HepG2 (cell line): ENCODE data around the gene WNK1.

Experiments used
- FOXM1 ChIP-seq: sonication (generic); formaldehyde crosslinking; IDR thresholded peaks from 2 replicates; pipeline ENCODE4 v1.5.0; 2020; ENCODE audit warnings: missing genetic modification reagents
- MYNN ChIP-seq: sonication (generic); formaldehyde crosslinking; IDR thresholded peaks from 2 replicates; pipeline ENCODE4 v1.4.0; 2020; ENCODE audit warnings: mild to moderate bottlenecking, low read depth, missing genetic modification reagents
- NR3C1 ChIP-seq: sonication (generic); formaldehyde crosslinking; IDR thresholded peaks from 2 replicates; pipeline ENCODE4 v1.4.0; 2020; ENCODE audit warnings: missing genetic modification reagents
- POLR2A ChIP-seq, 2 experiments: IDR thresholded peaks; 2 replicates each; pipeline ENCODE4 v1.6.1; 2011; ENCODE audit warnings: low read depth in 2 of 2, low read length in 2 of 2, mild to moderate bottlenecking in 1 of 2, moderate library complexity in 1 of 2; ENCODE audit not compliant: insufficient read depth in 1 of 2
- POLR2AphosphoS5 ChIP-seq: IDR thresholded peaks from 2 replicates; pipeline ENCODE4 v1.6.1; 2012; ENCODE audit warnings: low read depth, low read length
- RAD21 ChIP-seq: fragments of 450-650 bp; formaldehyde crosslinking; IDR thresholded peaks from 2 replicates; pipeline ENCODE4 v1.5.0; 2020; ENCODE audit warnings: mild to moderate bottlenecking
- SETDB1 ChIP-seq: sonication (generic); formaldehyde crosslinking; IDR thresholded peaks from 2 replicates; pipeline ENCODE4 v1.5.1; 2020; ENCODE audit warnings: missing genetic modification reagents, mild to moderate bottlenecking, borderline replicate concordance
- SNRNP70 ChIP-seq: fragments of 200-400 bp; formaldehyde crosslinking; IDR thresholded peaks from 2 replicates; pipeline ENCODE4 v1.6.1; 2017; ENCODE audit warnings: mild to moderate bottlenecking, low read depth, low read length, moderate library complexity
- TBP ChIP-seq: sonication (generic); formaldehyde crosslinking; IDR thresholded peaks from 2 replicates; pipeline ENCODE4 v1.5.0; 2020; ENCODE audit warnings: missing genetic modification reagents
- TCF7L2 ChIP-seq: IDR thresholded peaks from 2 replicates; pipeline ENCODE4 v1.6.1; 2011; ENCODE audit warnings: mild to moderate bottlenecking, low read depth, low read length, moderate library complexity
- ZNF468 ChIP-seq: sonication (generic); formaldehyde crosslinking; IDR thresholded peaks from 2 replicates; pipeline ENCODE4 v1.8.0; 2022; ENCODE audit warnings: mild to moderate bottlenecking, moderate library complexity, missing genetic modification reagents
- ZNF614 ChIP-seq: IDR thresholded peaks from 2 replicates; pipeline ENCODE4 v1.6.1; 2018; ENCODE audit warnings: missing biosample characterization, missing genetic modification reagents, inconsistent platforms, borderline replicate concordance
- TF ChIP-seq, protein P1 (sequence below): sonication (generic); formaldehyde crosslinking; IDR thresholded peaks from 2 replicates; pipeline ENCODE4 v1.4.0; 2020; ENCODE audit warnings: mild to moderate bottlenecking, missing genetic modification reagents
- TF ChIP-seq, protein P2 (sequence below): sonication (generic); formaldehyde crosslinking; IDR thresholded peaks from 2 replicates; pipeline ENCODE4 v1.5.0; 2020; ENCODE audit warnings: mild to moderate bottlenecking, missing genetic modification reagents, moderate library complexity

DNA sequence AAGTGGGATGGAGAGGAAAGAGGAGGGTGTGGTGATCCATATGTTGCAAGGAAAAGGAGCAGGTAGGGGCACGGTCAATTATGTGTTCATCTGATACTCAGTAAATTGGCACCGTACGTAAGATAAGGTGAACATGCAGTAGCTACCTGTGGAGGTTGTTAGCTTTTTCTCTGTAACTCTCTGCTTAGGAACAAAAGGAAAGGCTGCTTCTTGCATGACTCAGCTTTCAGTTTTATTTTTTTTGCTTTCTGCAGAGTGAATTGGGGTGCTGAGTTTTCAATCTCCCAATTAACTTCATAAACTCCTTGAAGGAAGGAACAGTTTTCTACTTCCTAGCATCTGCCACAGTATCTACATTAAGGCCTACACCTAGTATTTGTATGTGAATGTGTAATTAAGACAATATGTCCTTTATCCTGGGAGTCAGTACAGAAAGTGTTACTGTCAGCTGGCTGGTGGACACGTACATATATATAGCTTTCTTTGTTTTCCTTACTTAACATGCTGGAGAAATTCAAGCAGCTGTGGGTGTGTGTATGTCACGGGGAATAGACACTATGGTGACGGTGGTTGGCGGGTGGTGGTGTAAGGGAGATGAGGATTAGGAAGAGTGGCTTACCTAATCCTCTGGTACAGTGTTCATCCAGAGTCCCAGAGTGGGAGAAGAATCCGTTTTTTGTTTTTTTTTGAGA, 40.1 kb upstream of the WNK1 start:
- TF ChIP-seq, protein P1, sequence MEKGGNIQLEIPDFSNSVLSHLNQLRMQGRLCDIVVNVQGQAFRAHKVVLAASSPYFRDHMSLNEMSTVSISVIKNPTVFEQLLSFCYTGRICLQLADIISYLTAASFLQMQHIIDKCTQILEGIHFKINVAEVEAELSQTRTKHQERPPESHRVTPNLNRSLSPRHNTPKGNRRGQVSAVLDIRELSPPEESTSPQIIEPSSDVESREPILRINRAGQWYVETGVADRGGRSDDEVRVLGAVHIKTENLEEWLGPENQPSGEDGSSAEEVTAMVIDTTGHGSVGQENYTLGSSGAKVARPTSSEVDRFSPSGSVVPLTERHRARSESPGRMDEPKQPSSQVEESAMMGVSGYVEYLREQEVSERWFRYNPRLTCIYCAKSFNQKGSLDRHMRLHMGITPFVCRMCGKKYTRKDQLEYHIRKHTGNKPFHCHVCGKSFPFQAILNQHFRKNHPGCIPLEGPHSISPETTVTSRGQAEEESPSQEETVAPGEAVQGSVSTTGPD (CRISPR knock-in tag): no peak
- no peak for TF ChIP-seq TCF7L2
- TF ChIP-seq, protein P2, sequence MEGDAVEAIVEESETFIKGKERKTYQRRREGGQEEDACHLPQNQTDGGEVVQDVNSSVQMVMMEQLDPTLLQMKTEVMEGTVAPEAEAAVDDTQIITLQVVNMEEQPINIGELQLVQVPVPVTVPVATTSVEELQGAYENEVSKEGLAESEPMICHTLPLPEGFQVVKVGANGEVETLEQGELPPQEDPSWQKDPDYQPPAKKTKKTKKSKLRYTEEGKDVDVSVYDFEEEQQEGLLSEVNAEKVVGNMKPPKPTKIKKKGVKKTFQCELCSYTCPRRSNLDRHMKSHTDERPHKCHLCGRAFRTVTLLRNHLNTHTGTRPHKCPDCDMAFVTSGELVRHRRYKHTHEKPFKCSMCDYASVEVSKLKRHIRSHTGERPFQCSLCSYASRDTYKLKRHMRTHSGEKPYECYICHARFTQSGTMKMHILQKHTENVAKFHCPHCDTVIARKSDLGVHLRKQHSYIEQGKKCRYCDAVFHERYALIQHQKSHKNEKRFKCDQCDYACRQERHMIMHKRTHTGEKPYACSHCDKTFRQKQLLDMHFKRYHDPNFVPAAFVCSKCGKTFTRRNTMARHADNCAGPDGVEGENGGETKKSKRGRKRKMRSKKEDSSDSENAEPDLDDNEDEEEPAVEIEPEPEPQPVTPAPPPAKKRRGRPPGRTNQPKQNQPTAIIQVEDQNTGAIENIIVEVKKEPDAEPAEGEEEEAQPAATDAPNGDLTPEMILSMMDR (CRISPR knock-in tag): no peak
- no peak for TF ChIP-seq POLR2AphosphoS5
- no peak for TF ChIP-seq ZNF614
- no peak for TF ChIP-seq FOXM1 (CRISPR knock-in tag)
- no peak for TF ChIP-seq ZNF468
- no peak for TF ChIP-seq POLR2A (IDR thresholded peaks at IDR 0.05; ENCODE audit: insufficient read depth in 1 of 2, low read depth in 2 of 2, low read length in 2 of 2)
- TF ChIP-seq TBP (CRISPR knock-in tag): no peak
- TF ChIP-seq SETDB1 (CRISPR knock-in tag): no peak
- TF ChIP-seq RAD21 (CRISPR knock-in tag): no peak
- TF ChIP-seq NR3C1 (CRISPR knock-in tag): no peak
- no peak for TF ChIP-seq MYNN (CRISPR knock-in tag)
- no peak for TF ChIP-seq SNRNP70
